ENCODE measurements around the gene HSPB1. TPM values are rescaled to one million over a fixed set of nuclear protein-coding genes. Genes with fewer than 3 reads are reported as not detected.

The HSPB1 gene
- total RNA-seq, 1 donor from 2014 or later = 2,459 TPM

DNA sequence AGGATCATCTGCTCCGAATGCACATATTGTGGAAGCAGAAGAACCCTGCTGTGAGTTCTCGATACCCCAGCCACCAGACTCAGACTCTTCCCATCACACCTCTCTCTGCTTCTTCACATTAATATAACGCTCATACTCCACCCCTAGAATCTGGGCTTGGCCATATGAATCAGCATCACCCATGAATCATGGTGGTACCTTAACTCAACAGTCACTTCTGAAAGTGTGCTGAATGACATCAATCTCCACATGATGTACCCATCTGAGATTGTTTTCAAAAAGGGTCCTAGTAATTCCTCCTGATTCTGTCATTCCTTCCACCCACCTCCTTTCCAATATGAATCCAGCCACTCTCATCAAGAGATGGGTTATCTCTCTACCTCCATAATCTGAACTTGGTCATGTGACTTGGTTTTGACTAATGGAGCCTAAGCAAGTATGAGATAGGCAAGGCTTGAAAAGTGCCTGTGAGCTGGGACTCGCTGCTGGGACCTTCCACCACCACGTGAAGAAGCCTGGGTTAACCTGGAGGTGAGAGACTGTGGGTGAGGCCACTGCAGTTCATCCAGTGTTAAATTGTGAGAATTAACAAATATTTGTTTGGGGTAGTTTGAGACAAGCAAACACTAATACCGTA, 40.9 kb downstream of the HSPB1 start:
- ATAC-seq (ENCODE audit: poor library complexity) (no peak), DNase-seq (no peak)
- intact Hi-C loops (cut with DNase I) = no loop called here

DNA sequence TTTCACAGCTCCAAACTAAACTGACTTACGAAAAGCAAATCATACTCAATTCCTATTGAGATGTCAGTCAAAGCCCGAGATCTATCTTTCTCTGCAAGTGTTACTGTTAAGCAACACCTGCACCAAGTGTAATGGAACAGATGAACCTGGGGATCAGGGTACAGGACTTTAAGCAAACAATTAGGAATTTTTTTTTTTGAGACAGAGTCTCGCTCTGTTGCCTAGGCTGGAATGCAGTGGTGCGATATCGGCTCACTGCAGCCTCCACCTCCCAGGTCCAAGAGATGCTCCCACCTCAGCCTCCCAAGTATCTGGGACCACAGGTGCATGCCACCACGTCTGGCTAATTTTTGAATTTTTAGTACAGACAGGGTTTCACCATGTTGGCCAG, 41.5 kb downstream of the HSPB1 start:
- ATAC-seq (ENCODE audit: poor library complexity) (no peak), DNase-seq (no peak)
- intact Hi-C loops (cut with DNase I) = no loop called here

- DNase-seq (no peak), ATAC-seq (ENCODE audit: poor library complexity) (peak; percentile 43)
These were observed 43.6 kb downstream of the HSPB1 start for GRCh38 chr7:76346097-76346496.

GRCh38 chr7:76346778-76347177, 44.3 kb downstream of the HSPB1 start:
- intact Hi-C loops (cut with DNase I) = no loop called here
- no peak for DNase-seq
- peak; percentile 13 for ATAC-seq (ENCODE audit: poor library complexity)

More at GRCh38 chr7:76346097-76346496, 43.6 kb downstream of the HSPB1 start:
- intact Hi-C loops (cut with DNase I) = no loop called here

DNA sequence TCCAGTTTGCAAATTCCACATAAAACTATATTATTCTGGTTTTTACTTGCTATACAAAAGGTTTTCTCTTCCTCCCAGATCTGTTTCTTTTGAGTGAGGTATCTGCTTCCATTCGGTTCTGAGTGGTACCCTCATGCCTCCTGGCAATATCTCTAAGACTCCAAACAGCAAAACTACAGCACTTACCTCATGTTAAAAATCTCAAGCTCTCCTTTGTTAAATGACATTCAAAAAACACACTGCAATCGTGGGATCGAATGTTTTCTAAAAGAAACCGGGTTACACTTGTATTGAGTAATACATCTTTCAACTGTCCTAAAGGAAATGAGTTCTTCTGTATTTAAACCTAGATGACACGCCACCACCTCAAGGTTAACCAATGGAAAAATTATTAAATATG, 45.2 kb downstream of the HSPB1 start:
- DNase-seq = no peak
- no peak for ATAC-seq (ENCODE audit: poor library complexity)
- intact Hi-C loops (cut with DNase I) = no loop called here

GRCh38 chr7:76349313-76349885, 46.9 kb downstream of the HSPB1 start:
- intact Hi-C loops (cut with DNase I) = no loop called here

GRCh38 chr7:76351372-76351771, 48.9 kb downstream of the HSPB1 start:
- intact Hi-C loops (cut with DNase I) = no loop called here
- DNase-seq (no peak), ATAC-seq (ENCODE audit: poor library complexity) (no peak)

More at GRCh38 chr7:76349313-76349885, 46.9 kb downstream of the HSPB1 start:
- DNase-seq (no peak), ATAC-seq (ENCODE audit: poor library complexity) (no peak)

GRCh38 chr7:76352193-76352592, 49.7 kb downstream of the HSPB1 start:
- intact Hi-C loops (cut with DNase I) = no loop called here
- ATAC-seq (ENCODE audit: poor library complexity) (peak; percentile 9), DNase-seq (no peak)

DNA sequence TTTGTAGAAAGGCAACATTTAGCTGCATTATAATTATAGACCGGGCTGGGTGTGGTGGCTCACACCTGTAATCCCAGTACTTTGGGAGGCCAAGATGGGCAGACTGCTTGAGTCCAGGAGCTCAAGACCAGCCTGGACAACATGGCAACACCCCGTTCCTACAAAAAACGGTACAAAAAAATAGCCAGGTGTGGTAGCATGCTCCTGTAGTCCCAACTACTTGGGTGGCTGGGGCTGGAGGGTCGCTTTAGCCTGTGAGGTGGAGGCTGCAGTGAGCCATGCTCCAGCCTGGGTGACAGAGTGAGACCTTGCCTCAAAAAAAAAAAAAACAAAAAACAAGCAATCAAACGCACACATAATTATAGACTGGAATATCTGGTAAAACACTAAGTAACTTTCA, 51.3 kb downstream of the HSPB1 start:
- no peak for ATAC-seq (ENCODE audit: poor library complexity)
- intact Hi-C loops (cut with DNase I) = no loop called here
- DNase-seq = no peak

Other genes with a start within 250 kb of the HSPB1 start
- gene SRRM3, start 100.8 kb upstream of the HSPB1 start, total RNA-seq = 16.3 TPM
- 219 TPM for gene YWHAG, start 56.3 kb downstream of the HSPB1 start, total RNA-seq
- gene SSC4D, start 107.0 kb downstream of the HSPB1 start, total RNA-seq = 0.97 TPM
- gene ZP3, start 122.3 kb downstream of the HSPB1 start, total RNA-seq = not detected
- 5.5 TPM for gene DTX2, start 159.0 kb downstream of the HSPB1 start, total RNA-seq
- 0.22 TPM for gene UPK3B, start 207.9 kb downstream of the HSPB1 start, total RNA-seq
- gene SPDYE16, start 240.6 kb downstream of the HSPB1 start, total RNA-seq = not detected